Bronchial epithelial cell (primary cell): Measurements from ENCODE around the gene KLHDC7A. TPM values are rescaled to one million over a fixed set of nuclear protein-coding genes. Genes with fewer than 3 reads are reported as not detected.
A peak's percentile ranks its signal among the peaks of the same experiment; 100 is the strongest.

Experiments
- DNase-seq: peaks from one replicate; pipeline ENCODE4 v3.0.0-alpha.2; 2010; ENCODE audit warnings: low read depth
- FAIRE-seq: peaks from 2 replicates; lab custom pipeline; 2011; peaks lifted over from hg19 to GRCh38; lab: Jason Lieb, UNC
- H3K27me3 ChIP-seq: 2 replicates; pipeline ENCODE4 v1.5.1; 2011; ENCODE audit warnings: low read length; ENCODE audit not compliant: control insufficient read depth, insufficient read depth
- H3K36me3 ChIP-seq: 2 replicates; pipeline ENCODE4 v1.5.1; 2011; ENCODE audit warnings: low read length; ENCODE audit not compliant: control insufficient read depth, insufficient read depth
- H3K4me3 ChIP-seq: 2 replicates; pipeline ENCODE4 v1.5.1; 2011; ENCODE audit warnings: mild to moderate bottlenecking, low read depth, low read length, control low read depth
- CTCF ChIP-seq: IDR thresholded peaks from 2 replicates; pipeline ENCODE4 v1.5.1; 2011; ENCODE audit warnings: mild to moderate bottlenecking, moderate library complexity, low read length, control low read depth, inconsistent platforms; ENCODE audit not compliant: insufficient read depth, severe bottlenecking
- total RNA-seq: library from RNA; depleted of rRNA; stranded (reverse); fragments of >200 nt; gene quantifications from 2 replicates; pipeline ENCODE4 v1.2.1, GENCODE V29; 2014

Gene KLHDC7A
- total RNA-seq, 1 donor from 2014 or later = under 0.01 TPM

- no peak overlapping the region for H3K4me3 ChIP-seq
- FAIRE-seq = no peak
These were observed 33.3 kb downstream of the KLHDC7A start for GRCh38 chr1:18513995-18514394.

GRCh38 chr1:18515120-18515667 is 34.5 kb downstream of the KLHDC7A start:
- FAIRE-seq (no peak), DNase-seq (no peak)
- no peak overlapping the region for H3K4me3 ChIP-seq
- no peak for TF ChIP-seq CTCF
- no peaks in the 10 kb centered on the region for H3K27me3 ChIP-seq
- no peaks in the 10 kb centered on the region for H3K36me3 ChIP-seq

More at GRCh38 chr1:18513995-18514394, 33.3 kb downstream of the KLHDC7A start:
- no peak for DNase-seq
- Histone ChIP-seq H3K27me3 (no peaks in the 10 kb centered on the region), H3K36me3 (no peaks in the 10 kb centered on the region)
- no peak for TF ChIP-seq CTCF

- no peak for TF ChIP-seq CTCF
- FAIRE-seq = no peak
- DNase-seq = no peak
These were observed 35.7 kb downstream of the KLHDC7A start for GRCh38 chr1:18516473-18516872.

GRCh38 chr1:18526436-18527275 is 45.9 kb downstream of the KLHDC7A start:
- no peaks in the 10 kb centered on the region for H3K27me3 ChIP-seq
- DNase-seq (no peak), FAIRE-seq (peak; percentile 55)
- TF ChIP-seq CTCF = no peak
- H3K36me3 ChIP-seq = no peaks in the 10 kb centered on the region
- H3K4me3 ChIP-seq = no peak overlapping the region

More at GRCh38 chr1:18516473-18516872, 35.7 kb downstream of the KLHDC7A start:
- no peak overlapping the region for H3K4me3 ChIP-seq
- no peaks in the 10 kb centered on the region for H3K36me3 ChIP-seq
- H3K27me3 ChIP-seq = no peaks in the 10 kb centered on the region

GRCh38 chr1:18527514-18527913 is 46.8 kb downstream of the KLHDC7A start:
- Histone ChIP-seq H3K4me3 (no peak overlapping the region), H3K27me3 (no peaks in the 10 kb centered on the region), H3K36me3 (no peaks in the 10 kb centered on the region)
- TF ChIP-seq CTCF = no peak
- no peak for DNase-seq
- FAIRE-seq = peak; percentile 55
